Stimulated activated CD8-positive, alpha-beta memory T cell treated with anti-CD3 and anti-CD28 coated beads, Interleukin-7, amount 100 ng/mL, for 1 hour (primary cell): ENCODE data around the gene SPINK8.
"Not testable (repeated sequence)": the region's sequence is repeated elsewhere in the genome, so short reads cannot be mapped to it uniquely, and the experiment has no call there.

ENCODE experiments used
- DNase-seq, 2 donors: peaks; one replicate each; pipeline ENCODE4 v3.0.0-alpha.2; 2020; ENCODE audit warnings: low read depth in 2 of 2

Gene SPINK8

GRCh38 chr3:48333346-48334245, at the start of gene SPINK8:
Gene SPINK8 (minus strand): TSS chr3:48333661. CDS start chr3:48328341, 5,320 bp downstream.
- DNase-seq: not testable (repeated sequence)

DNA sequence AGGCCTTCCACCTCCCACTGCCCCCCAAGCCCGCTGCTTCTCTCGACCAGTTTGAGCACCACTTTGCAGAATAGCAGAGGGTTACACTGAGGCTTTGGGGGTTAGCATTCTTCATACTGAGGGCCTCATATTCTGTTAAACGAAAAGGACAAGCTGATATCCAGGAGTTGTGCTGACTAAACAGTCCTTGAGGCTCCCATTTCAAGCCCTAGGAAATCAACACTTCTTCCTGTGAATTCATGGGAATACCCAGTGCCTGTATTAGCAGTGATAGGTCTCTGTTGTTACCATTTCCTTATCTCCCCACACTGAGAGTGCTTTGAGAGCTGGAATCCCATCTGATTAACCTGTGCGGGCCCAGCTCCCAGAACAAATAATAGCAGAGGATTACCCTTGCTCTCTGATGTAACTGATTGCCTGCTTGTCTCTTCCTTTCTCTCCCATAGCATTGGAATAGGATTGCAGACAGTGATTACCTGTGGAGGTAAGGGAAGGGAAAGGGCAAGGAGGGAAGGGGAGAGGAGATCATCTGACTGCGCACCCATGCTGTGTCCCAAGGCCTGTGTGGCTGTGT, 39.5 kb upstream of the SPINK8 start:
- DNase-seq: no peak

- DNase-seq: no peak
These were observed 38.9 kb upstream of the SPINK8 start for GRCh38 chr3:48372377-48372770.

- DNase-seq: no peak
These were observed 38.4 kb upstream of the SPINK8 start, which contains the start of gene FBXW12 for GRCh38 chr3:48371651-48372376. Gene FBXW12 (plus strand): TSS chr3:48372219. CDS start chr3:48372768, 549 bp downstream.

DNA sequence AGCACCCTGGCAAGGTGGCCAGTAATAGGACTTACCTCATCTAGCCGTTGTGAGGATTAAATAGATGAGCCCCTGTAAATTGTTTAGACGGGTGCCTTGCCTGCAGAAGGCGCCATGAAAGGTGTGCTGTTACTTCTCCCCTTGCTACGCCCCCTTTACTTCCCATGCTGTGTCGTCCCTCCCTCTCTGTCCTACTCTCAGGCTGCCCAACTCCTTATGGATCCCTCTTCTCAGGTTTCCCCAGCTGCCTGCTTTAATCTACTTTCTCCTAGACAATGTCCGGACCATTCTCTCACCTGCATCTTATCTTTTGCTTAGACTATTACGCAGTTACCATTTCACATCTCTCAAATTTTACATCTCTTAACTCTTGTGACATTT, 36.9 kb upstream of the SPINK8 start:
- no peak for DNase-seq

DNA sequence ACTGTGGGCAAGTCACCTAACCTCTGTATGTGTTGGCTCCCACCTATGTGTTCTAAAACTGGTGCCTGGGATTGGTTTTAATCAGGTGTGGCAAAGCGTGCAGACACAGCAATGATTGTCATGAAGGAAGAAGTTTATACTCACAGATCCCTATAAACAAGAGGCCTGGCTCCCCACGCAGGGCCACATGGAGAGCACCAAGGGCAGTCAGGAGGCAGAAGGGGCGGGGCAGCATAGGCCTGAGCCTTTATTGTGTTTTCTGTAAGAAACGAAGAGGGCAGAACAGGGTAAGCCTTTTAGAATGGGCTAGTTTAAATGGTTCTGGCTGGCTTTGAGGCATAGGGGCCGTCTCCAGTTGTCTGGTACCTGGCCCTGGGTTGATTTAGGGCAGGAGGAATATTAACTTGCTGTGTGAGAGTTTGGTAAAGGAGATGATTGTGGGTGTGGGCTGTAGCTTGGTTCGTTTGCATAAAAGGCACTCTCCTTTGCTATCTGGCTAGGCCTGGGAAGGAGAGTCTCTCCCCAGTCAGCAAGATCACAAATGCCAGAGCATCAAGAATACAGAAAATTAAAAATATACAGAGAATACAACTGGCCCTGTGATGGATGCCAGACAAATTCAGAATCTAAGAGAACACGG, 36.4 kb upstream of the SPINK8 start:
- DNase-seq: no peak

DNA sequence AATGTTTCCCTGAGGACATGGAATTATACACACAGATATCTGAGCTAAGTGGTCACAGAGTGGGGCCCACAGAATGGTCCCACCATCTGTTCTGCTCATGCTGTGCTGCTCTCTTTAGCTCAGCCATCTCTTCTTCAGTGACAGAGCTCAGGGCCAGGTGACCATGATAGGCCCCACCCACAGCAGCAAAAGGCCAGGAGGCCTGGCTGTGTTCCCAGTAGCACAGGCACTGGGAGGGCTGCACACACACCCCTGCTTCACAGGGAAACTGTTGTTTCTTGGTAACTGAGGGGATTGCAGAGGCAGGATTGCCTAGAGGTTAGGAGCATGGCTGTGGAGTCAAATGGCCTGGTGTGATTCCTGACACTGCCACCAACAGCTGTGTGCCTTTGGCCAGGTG, 33.7 kb upstream of the SPINK8 start:
- DNase-seq: no peak

- no peak for DNase-seq
These were observed 31.4 kb upstream of the SPINK8 start for GRCh38 chr3:48364840-48365239.

DNA sequence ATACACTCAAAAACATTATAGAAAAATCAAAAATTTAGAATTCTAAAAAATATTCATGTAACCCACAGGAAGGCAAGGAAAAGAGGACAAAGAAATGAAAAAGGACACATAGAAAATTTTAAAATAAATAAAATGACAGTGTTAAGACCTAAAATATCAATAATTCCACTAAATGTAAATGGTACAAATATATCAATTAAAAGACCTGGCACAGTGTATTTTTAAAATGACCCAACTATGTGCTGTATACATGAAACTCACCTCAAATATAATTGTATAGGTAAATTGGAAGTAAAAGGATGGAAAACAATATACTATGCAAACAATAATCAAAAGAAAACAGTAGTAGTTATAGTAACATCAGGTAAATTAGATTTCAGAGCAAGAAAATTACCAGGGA, 28.5 kb upstream of the SPINK8 start:
- DNase-seq: no peak

GRCh38 chr3:48356419-48356818, 23.0 kb upstream of the SPINK8 start:
- DNase-seq: no peak

GRCh38 chr3:48353987-48354386, 20.5 kb upstream of the SPINK8 start:
- DNase-seq: no peak

GRCh38 chr3:48352546-48352945, 19.1 kb upstream of the SPINK8 start:
- no peak for DNase-seq

DNA sequence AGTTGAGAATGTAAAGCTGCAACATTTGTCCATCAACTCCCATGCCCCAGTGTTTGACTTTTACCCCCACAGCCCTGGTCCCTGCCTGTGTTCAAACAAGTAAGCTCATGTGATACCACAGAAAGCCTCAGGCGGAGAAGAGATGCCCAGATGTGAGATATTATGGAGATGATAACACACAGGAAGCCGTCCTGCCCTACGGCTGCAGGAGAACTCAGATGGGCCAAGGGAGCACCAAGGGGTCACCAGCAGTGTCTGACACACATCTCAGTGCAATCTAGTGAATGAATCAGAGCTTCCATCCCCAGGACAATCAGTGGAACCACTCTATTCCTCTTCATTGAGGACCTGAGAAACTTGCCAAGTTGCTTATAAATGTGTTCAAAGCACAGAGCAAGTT, 14.0 kb upstream of the SPINK8 start:
- no peak for DNase-seq

GRCh38 chr3:48345946-48346572, 12.6 kb upstream of the SPINK8 start:
- no peak for DNase-seq

DNA sequence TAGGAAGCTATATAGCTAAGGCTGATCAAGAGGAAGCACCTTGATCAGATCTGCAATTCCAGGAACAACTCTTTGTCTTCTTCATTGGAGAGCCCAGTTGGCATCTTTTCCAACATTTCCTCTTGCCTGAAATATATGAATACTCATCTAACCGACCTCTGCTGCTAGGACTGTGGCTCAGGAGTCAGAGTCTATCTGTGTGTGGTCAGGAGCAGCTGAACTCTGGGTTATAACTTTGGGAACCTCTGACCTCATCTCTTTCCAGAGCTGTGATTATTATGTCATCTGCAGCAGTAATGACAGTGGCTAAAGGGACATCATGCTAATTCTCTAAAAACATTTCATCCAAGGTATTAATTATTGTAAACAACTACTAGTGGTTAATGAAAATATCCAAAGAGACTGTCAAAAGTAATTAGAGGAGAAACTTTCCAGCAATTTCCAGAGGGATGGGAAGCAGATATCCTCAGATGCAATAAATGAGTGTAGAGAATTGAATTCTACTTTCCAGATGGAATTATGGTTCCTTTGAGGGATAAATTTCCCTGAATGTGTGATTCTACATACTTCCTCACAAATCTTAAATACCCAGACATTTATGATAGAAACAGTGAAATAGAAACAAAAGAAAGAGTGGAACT, 11.5 kb upstream of the SPINK8 start:
- no peak for DNase-seq

- DNase-seq: no peak
These were observed 10.0 kb upstream of the SPINK8 start for GRCh38 chr3:48343432-48343831.

DNA sequence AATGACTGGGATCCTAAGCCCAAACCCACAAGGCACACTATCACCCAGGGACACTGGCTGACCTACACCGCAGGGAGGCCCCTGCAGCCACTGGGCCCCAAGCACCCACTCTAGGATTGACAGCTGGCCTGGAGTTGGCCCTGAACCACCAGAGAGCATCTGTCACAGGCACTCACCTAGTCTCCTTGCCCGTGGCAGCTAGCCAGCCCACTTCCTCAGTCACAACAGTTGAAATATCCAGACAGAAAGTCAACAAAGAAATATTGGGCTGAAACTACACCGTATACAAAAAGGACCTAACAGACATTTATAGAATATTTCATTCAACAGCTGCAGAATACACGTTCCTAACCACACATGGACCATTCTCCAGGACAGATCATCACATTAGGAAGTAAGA, 5.2 kb upstream of the SPINK8 start:
- DNase-seq: no peak

- DNase-seq: not testable (repeated sequence)
These were observed 4.1 kb upstream of the SPINK8 start for GRCh38 chr3:48337536-48337935.

- not testable (repeated sequence) for DNase-seq
These were observed 1.8 kb upstream of the SPINK8 start for GRCh38 chr3:48335286-48335685.

- no peak for DNase-seq
These were observed 1.1 kb upstream of the SPINK8 start for GRCh38 chr3:48334605-48335004.
